Keratinocyte (primary cell): Measurements from ENCODE around the gene MEGF11. TPM values are rescaled to one million over a fixed set of nuclear protein-coding genes. Genes with fewer than 3 reads are reported as not detected.

ENCODE experiments used
- DNase-seq: peaks from one replicate; pipeline ENCODE4 v3.0.0-alpha.2; 2011; ENCODE audit warnings: low read depth, missing footprints, low spot score
- FAIRE-seq: peaks from 2 replicates; lab custom pipeline; 2011; peaks lifted over from hg19 to GRCh38; lab: Jason Lieb, UNC
- H2AFZ ChIP-seq: 2 replicates; pipeline ENCODE4 v1.6.0; 2012; ENCODE audit warnings: low read length, control low read depth, inconsistent platforms; ENCODE audit not compliant: control insufficient read depth
- H3K27ac ChIP-seq: 2 replicates; pipeline ENCODE4 v1.5.1; 2011; ENCODE audit warnings: low read length; ENCODE audit not compliant: control insufficient read depth, insufficient read depth
- H3K27me3 ChIP-seq: 3 replicates; pipeline ENCODE4 v1.6.0; 2011; ENCODE audit warnings: low read length; ENCODE audit not compliant: control insufficient read depth, insufficient read depth; ENCODE audit errors: extremely low read depth
- H3K36me3 ChIP-seq, 2 experiments: 2 replicates in 1 of 2; 3 replicates in 1 of 2; pipeline ENCODE4 v1.5.1; 2011; ENCODE audit warnings: low read length in 2 of 2, mild to moderate bottlenecking in 1 of 2; ENCODE audit not compliant: control insufficient read depth in 2 of 2, insufficient read depth in 2 of 2; ENCODE audit errors: extremely low read depth in 1 of 2
- H3K4me1 ChIP-seq: 3 replicates; pipeline ENCODE4 v1.5.1; 2011; ENCODE audit warnings: low read length; ENCODE audit not compliant: control insufficient read depth, insufficient read depth; ENCODE audit errors: extremely low read depth
- H3K4me2 ChIP-seq: 3 replicates; pipeline ENCODE4 v1.6.0; 2011; ENCODE audit warnings: low read depth, low read length; ENCODE audit not compliant: control insufficient read depth, insufficient read depth; ENCODE audit errors: extremely low read depth
- H3K4me3 ChIP-seq, 3 experiments: fragments of 200-600 bp in 1 of 3; sonication (generic) in 1 of 3; 2 replicates in 2 of 3; 3 replicates in 1 of 3; pipeline ENCODE4 v1.5.1; 2011 to 2016; ENCODE audit warnings: low read length in 3 of 3, mild to moderate bottlenecking in 3 of 3, control low read depth in 2 of 3, inconsistent platforms in 1 of 3, low read depth in 1 of 3, mixed read lengths in 1 of 3, mixed run types in 1 of 3, moderate library complexity in 1 of 3; ENCODE audit not compliant: control insufficient read depth in 2 of 3, insufficient read depth in 2 of 3; ENCODE audit errors: extremely low read depth in 1 of 3
- H3K79me2 ChIP-seq: 2 replicates; pipeline ENCODE4 v1.6.0; 2012; ENCODE audit warnings: low read length; ENCODE audit not compliant: control insufficient read depth, insufficient read depth
- H3K9ac ChIP-seq: 3 replicates; pipeline ENCODE4 v1.6.0; 2011; ENCODE audit warnings: low read length; ENCODE audit not compliant: control insufficient read depth, insufficient read depth; ENCODE audit errors: extremely low read depth
- H3K9me1 ChIP-seq: 3 replicates; pipeline ENCODE4 v1.6.0; 2011; ENCODE audit warnings: low read length; ENCODE audit not compliant: control insufficient read depth, insufficient read depth; ENCODE audit errors: extremely low read depth
- H3K9me3 ChIP-seq: 2 replicates; pipeline ENCODE4 v1.5.1; 2012; ENCODE audit warnings: low read depth, low read length; ENCODE audit not compliant: control insufficient read depth
- H4K20me1 ChIP-seq: 3 replicates; pipeline ENCODE4 v1.6.0; 2011; ENCODE audit warnings: low read length; ENCODE audit not compliant: control insufficient read depth, insufficient read depth; ENCODE audit errors: extremely low read depth
- EZH2 ChIP-seq: IDR thresholded peaks from one replicate; pipeline ENCODE4 v1.6.1; 2012; ENCODE audit warnings: inconsistent platforms, mild to moderate bottlenecking, low read length, moderate library complexity
- dilution Hi-C: fragments of 300-500 bp; cut with MboI; formaldehyde crosslinking; loops from one replicate; pipeline ENCODE4 v1.7.0; 2020; ENCODE audit warnings: low sequenced_read_pairs; ENCODE audit not compliant: extremely low pct_ligation_motif_present
- polyA plus RNA-seq, 5 experiments: library from polyadenylated mRNA; depleted of rRNA in 3 of 5; stranded (reverse) in 3 of 5; stranded (forward) in 1 of 5; unstranded in 1 of 5; fragments of >200 nt; gene quantifications; 1 replicate in 1 of 5; 2 replicates in 3 of 5; 3 replicates in 1 of 5; pipeline versions ENCODE4 v1.2.1 to v1.2.3, GENCODE V29; 2011 to 2012; ENCODE audit warnings: missing spikeins in 2 of 5, low read depth in 1 of 5, low replicate concordance in 1 of 5
- TF ChIP-seq, protein P1 (sequence below), 3 experiments: IDR thresholded peaks in 1 of 3; conservative IDR thresholded peaks in 1 of 3; optimal IDR thresholded peaks in 1 of 3; 2 replicates in 2 of 3; 3 replicates in 1 of 3; pipeline versions ENCODE3 to v1.5.1; 2011; ENCODE audit warnings: low read length in 3 of 3, mild to moderate bottlenecking in 3 of 3, moderate library complexity in 2 of 3, control low read depth in 1 of 3, inconsistent platforms in 1 of 3; ENCODE audit not compliant: insufficient read depth in 2 of 3; ENCODE audit errors: extremely low read depth in 1 of 3

The MEGF11 gene
- polyA plus RNA-seq, 1 donor (not counting 4 experiments of a cell fraction or from before 2014, with no cell fraction given) = not detected

DNA sequence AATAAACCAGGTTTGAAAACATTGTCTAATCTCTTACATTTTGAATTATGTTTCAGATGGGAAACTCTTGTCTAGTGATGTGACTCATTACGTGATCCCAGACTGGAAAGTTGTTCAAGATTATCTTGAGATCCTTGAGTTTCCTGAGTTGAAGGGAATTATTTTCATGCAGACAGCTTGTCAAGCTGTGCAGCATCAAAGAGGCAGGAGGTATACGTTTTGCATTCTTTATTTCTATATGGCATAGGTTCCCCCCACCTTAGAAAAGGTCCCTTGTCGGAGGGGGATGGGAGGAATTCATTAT, 41.3 kb upstream of the MEGF11 start:
- H3K9me3 ChIP-seq = no peaks in the 10 kb centered on the region
- no peak for FAIRE-seq
- dilution Hi-C loops = no loop called here
- peak overlapping the region; percentile 73 for H3K27ac ChIP-seq
- H3K9me1 ChIP-seq = no peaks in the 10 kb centered on the region
- H3K9ac ChIP-seq = peak overlapping the region; percentile 80
- no peaks in the 10 kb centered on the region for H3K27me3 ChIP-seq
- H4K20me1 ChIP-seq = no peaks in the 10 kb centered on the region
- DNase-seq = no peak
- no peak overlapping the region for H2AFZ ChIP-seq
- H3K4me2 ChIP-seq = peak overlapping the region; percentile 95
- peaks cover 41% of the 10 kb centered on the region for H3K4me1 ChIP-seq
- TF ChIP-seq, protein P1, sequence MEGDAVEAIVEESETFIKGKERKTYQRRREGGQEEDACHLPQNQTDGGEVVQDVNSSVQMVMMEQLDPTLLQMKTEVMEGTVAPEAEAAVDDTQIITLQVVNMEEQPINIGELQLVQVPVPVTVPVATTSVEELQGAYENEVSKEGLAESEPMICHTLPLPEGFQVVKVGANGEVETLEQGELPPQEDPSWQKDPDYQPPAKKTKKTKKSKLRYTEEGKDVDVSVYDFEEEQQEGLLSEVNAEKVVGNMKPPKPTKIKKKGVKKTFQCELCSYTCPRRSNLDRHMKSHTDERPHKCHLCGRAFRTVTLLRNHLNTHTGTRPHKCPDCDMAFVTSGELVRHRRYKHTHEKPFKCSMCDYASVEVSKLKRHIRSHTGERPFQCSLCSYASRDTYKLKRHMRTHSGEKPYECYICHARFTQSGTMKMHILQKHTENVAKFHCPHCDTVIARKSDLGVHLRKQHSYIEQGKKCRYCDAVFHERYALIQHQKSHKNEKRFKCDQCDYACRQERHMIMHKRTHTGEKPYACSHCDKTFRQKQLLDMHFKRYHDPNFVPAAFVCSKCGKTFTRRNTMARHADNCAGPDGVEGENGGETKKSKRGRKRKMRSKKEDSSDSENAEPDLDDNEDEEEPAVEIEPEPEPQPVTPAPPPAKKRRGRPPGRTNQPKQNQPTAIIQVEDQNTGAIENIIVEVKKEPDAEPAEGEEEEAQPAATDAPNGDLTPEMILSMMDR (optimal IDR thresholded peaks at IDR 0.05 in 1 of 3, IDR thresholded peaks at IDR 0.05 in 1 of 3, conservative IDR thresholded peaks at IDR 0.05 in 1 of 3; ENCODE audit: extremely low read depth in 1 of 3, insufficient read depth in 2 of 3, low read length in 3 of 3) = no peak
- no peak for TF ChIP-seq EZH2
- no peaks in the 10 kb centered on the region for H3K79me2 ChIP-seq
- H3K36me3 ChIP-seq = no peaks in the 10 kb centered on the region
- H3K4me3 ChIP-seq = peak overlapping the region in 2 of 3 experiments; percentile 10 to 73

DNA sequence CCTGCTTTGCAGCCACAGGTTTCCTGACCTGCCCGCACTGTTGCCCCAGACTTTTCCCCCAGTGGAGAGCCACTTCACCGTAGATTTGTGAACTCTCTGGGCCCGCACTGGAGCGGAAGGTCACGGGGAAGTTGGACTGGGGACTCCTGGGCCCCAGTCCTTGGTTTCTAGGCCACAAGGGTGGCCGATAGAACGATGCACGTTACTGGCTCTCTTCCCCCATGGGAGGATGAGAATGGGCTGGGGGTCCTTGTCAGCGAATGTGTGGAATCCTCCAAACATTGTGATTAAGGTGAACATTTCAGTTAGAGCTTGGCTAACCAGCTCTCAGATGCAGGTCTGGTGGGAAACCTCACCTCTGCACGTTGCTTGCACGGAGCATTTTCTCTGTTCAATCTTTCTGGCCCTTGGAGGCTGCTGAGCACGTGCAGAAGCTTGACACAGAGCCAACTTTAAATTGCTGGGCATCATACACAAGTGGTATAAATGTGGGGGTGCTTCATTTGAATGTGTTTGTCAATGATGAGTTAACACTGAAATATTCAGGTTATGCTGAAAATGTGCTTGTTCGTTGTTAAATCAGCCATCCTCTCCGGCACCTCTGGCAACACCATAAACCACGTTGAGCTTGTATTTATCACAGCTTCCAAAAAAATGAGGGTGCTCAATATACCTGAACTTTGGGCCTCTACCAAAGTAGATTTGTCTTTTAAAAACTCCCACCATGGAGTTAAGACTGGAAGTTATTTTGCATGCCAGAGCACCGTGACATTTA, 40.8 kb upstream of the MEGF11 start:
- no peaks in the 10 kb centered on the region for H3K9me3 ChIP-seq
- H3K27ac ChIP-seq = peak overlapping the region; percentile 73
- no peaks in the 10 kb centered on the region for H3K9me1 ChIP-seq
- H3K9ac ChIP-seq = peak overlapping the region; percentile 80
- peak overlapping the region; percentile 95 for H3K4me2 ChIP-seq
- FAIRE-seq = peak; percentile 69
- no peaks in the 10 kb centered on the region for H3K36me3 ChIP-seq
- no peaks in the 10 kb centered on the region for H3K79me2 ChIP-seq
- TF ChIP-seq, protein P1 (optimal IDR thresholded peaks at IDR 0.05 in 1 of 3, IDR thresholded peaks at IDR 0.05 in 1 of 3, conservative IDR thresholded peaks at IDR 0.05 in 1 of 3; ENCODE audit: extremely low read depth in 1 of 3, insufficient read depth in 2 of 3, low read length in 3 of 3) = no peak
- TF ChIP-seq EZH2 = no peak
- peak overlapping the region; percentile 36 to 73 (median 63) for H3K4me3 ChIP-seq
- H3K27me3 ChIP-seq = no peaks in the 10 kb centered on the region
- DNase-seq = peak; percentile 73
- H2AFZ ChIP-seq = peak overlapping the region; percentile 73
- dilution Hi-C loops = no loop called here
- H3K4me1 ChIP-seq = peaks cover 41% of the 10 kb centered on the region
- no peaks in the 10 kb centered on the region for H4K20me1 ChIP-seq
